ENCODE measurements around the gene FRRS1.

The FRRS1 gene

DNA sequence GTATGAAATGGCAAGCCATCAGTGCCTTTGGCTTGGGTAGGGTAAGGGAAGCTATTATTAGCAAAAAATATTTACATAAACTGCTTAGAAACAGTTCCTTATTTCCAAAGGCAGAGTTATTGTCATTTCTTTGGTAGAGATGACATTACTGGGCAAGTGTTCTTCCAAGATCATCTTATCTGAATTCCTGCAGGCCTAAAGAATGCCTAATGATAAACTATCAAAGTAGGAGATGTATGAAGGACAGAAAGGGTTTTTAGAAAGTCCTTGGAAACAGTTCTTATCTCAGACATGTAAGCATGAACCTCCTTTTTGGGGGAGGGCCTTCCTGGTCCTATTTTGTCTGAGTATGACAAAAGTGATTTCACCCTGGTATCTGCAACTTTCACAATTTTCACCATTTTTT lies 5.1 kb upstream of the FRRS1 start:
- no peak for DNase-seq (ENCODE audit: low read depth)
- no peak overlapping the region for H3K4me3 ChIP-seq (ENCODE audit: low read depth, low read length)
- in situ Hi-C loops (cut with HindIII; ENCODE audit: low sequenced_read_pairs) = no loop called here
- TF ChIP-seq, protein P1, sequence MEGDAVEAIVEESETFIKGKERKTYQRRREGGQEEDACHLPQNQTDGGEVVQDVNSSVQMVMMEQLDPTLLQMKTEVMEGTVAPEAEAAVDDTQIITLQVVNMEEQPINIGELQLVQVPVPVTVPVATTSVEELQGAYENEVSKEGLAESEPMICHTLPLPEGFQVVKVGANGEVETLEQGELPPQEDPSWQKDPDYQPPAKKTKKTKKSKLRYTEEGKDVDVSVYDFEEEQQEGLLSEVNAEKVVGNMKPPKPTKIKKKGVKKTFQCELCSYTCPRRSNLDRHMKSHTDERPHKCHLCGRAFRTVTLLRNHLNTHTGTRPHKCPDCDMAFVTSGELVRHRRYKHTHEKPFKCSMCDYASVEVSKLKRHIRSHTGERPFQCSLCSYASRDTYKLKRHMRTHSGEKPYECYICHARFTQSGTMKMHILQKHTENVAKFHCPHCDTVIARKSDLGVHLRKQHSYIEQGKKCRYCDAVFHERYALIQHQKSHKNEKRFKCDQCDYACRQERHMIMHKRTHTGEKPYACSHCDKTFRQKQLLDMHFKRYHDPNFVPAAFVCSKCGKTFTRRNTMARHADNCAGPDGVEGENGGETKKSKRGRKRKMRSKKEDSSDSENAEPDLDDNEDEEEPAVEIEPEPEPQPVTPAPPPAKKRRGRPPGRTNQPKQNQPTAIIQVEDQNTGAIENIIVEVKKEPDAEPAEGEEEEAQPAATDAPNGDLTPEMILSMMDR (IDR thresholded peaks at IDR 0.05; ENCODE audit: low read depth, low read length, missing control alignments) = no peak

DNA sequence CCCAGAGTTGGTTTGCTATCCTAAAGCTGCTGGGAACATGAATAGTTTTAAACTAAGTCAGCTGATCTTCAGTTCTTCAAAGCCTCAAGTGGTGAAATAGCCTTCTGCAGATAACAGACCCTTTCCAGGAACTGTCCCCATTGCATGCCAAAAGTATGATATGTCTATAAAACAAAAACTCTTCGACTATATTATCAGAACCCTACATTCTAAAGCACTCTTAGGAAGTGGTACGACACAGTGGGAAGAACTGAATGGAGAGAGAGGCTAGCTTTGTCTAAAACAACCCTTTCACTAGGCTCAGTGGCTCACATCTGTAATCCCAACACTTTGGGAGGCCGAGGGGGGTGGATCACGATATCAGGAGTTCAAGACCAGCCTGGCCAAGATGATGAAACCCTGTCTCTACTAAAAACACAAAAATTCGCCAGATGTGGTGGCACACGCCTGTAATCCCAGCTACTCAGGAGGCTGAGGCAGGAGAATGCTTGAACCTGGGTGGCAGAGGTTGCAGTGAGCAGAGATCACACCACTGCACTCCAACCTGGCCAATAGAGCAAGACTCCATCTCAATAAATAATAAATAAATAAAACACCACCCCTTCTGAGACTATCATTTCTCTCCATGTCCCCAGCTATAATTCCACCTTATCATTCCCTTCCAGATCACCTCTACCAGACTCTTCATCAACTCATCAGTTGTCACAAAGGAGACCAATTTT lies 2.2 kb upstream of the FRRS1 start:
- DNase-seq (ENCODE audit: low read depth) = no peak
- TF ChIP-seq, protein P1 (IDR thresholded peaks at IDR 0.05; ENCODE audit: low read depth, low read length, missing control alignments) = no peak
- in situ Hi-C loops (cut with HindIII; ENCODE audit: low sequenced_read_pairs) = no loop called here
- no peak overlapping the region for H3K4me3 ChIP-seq (ENCODE audit: low read depth, low read length)

DNA sequence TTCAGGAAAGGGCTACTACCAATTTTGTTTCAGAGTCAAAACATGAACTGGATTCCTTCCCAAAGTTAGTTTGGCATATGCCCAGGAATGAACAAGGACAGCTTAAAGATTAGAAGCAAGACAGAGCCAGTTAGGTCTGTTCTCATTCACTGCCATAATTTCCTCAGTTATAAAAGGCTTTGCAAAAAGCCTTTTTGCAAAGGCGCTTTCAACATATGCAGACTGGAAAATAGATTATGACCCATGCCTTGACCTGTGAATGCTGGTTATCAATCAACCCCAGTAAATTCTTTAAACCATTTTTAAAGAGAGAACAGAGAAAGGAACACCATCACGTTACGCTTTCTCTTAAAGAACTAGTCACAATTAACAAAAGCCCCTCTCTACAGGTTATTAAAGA lies 1.7 kb upstream of the FRRS1 start:
- no peak overlapping the region for H3K4me3 ChIP-seq (ENCODE audit: low read depth, low read length)
- no peak for DNase-seq (ENCODE audit: low read depth)
- in situ Hi-C loops (cut with HindIII; ENCODE audit: low sequenced_read_pairs) = no loop called here
- TF ChIP-seq, protein P1 (IDR thresholded peaks at IDR 0.05; ENCODE audit: low read depth, low read length, missing control alignments) = no peak

DNA sequence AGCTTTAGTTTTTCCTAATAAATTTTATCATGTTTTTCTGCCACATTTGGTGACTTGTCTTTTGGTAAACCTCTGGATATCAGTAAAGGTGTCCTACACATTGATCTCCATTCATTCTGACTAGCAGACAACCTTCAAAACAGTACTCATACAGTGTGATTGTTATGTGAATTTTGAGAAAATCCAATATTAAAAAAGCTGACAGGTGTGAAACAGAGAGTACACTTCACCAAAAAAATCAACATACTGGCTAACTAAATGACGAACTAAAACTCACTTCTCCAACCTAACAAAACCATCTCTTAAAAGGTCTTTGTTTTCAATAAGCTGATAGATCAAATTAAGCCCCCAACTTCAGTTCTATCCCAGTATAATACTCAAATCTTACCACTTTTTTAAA lies 1.5 kb downstream of the FRRS1 start:
- DNase-seq (ENCODE audit: low read depth) = no peak
- in situ Hi-C loops (cut with HindIII; ENCODE audit: low sequenced_read_pairs) = no loop called here
- H3K4me3 ChIP-seq (ENCODE audit: low read depth, low read length) = no peak overlapping the region
- TF ChIP-seq, protein P1 (IDR thresholded peaks at IDR 0.05; ENCODE audit: low read depth, low read length, missing control alignments) = no peak

DNA sequence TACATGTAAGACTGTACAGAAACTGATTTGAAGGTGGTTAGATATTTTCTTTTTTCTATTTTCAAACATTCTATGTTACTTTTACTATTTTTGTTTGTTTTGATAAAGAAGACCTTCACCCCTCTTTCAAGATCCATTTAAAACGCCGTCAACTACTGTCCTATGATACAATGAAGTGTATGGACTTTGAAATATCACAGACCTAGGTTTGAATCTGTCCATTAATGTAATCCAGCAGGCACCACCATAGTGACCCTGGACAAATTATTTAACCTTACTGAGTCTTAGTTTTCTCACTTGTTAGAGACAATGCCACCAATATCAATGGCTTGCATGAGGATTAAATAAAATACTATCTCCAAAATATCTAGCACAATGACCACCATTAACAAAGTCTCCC lies 2.0 kb downstream of the FRRS1 start:
- TF ChIP-seq, protein P1 (IDR thresholded peaks at IDR 0.05; ENCODE audit: low read depth, low read length, missing control alignments) = no peak
- no peak overlapping the region for H3K4me3 ChIP-seq (ENCODE audit: low read depth, low read length)
- in situ Hi-C loops (cut with HindIII; ENCODE audit: low sequenced_read_pairs) = no loop called here
- DNase-seq (ENCODE audit: low read depth) = no peak

DNA sequence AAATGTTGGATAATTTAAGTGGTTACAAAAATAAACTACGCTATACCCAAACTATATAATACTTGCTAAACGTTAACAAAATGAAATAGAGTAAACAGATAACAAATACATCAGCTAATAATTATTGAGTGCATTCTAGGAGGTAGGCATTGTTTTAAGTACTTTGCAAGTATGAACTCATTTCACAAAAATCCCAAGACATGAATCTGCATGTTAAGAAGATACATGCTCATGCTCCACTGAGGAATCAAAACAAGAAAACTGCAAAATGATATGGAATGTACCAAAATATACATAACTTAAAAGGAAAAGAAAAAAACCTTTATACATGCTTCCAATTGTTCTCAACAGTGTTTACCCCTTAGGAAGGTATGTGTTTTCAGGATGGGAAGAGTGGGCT lies 2.5 kb downstream of the FRRS1 start:
- TF ChIP-seq, protein P1 (IDR thresholded peaks at IDR 0.05; ENCODE audit: low read depth, low read length, missing control alignments) = no peak
- in situ Hi-C loops (cut with HindIII; ENCODE audit: low sequenced_read_pairs) = no loop called here
- H3K4me3 ChIP-seq (ENCODE audit: low read depth, low read length) = no peak overlapping the region
- DNase-seq (ENCODE audit: low read depth) = no peak

All from astrocyte of the cerebellum (primary cell).